Measurements from ENCODE around the gene SLC19A1.

SLC19A1 gene

GRCh38 chr21:45461369-45461750 is 80.9 kb downstream of the SLC19A1 start:
- TF ChIP-seq, protein P1, sequence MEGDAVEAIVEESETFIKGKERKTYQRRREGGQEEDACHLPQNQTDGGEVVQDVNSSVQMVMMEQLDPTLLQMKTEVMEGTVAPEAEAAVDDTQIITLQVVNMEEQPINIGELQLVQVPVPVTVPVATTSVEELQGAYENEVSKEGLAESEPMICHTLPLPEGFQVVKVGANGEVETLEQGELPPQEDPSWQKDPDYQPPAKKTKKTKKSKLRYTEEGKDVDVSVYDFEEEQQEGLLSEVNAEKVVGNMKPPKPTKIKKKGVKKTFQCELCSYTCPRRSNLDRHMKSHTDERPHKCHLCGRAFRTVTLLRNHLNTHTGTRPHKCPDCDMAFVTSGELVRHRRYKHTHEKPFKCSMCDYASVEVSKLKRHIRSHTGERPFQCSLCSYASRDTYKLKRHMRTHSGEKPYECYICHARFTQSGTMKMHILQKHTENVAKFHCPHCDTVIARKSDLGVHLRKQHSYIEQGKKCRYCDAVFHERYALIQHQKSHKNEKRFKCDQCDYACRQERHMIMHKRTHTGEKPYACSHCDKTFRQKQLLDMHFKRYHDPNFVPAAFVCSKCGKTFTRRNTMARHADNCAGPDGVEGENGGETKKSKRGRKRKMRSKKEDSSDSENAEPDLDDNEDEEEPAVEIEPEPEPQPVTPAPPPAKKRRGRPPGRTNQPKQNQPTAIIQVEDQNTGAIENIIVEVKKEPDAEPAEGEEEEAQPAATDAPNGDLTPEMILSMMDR (IDR thresholded peaks at IDR 0.05; ENCODE audit: insufficient read depth, low read length, poor library complexity, severe bottlenecking), result no peak
- Histone ChIP-seq H3K4me3 (replicated peaks; ENCODE audit: low read depth, low read length) (no peak overlapping the region), H3K27me3 (replicated peaks; ENCODE audit: control insufficient read depth, insufficient read depth, low read length) (no peaks in the 10 kb centered on the region; the same call in 1 of the 2 replicates), H3K36me3 (ENCODE audit: control insufficient read depth, insufficient read depth, low read length) (no peaks in the 10 kb centered on the region)
- no peak for DNase-seq (ENCODE audit: extremely low read depth, insufficient read length)

DNA sequence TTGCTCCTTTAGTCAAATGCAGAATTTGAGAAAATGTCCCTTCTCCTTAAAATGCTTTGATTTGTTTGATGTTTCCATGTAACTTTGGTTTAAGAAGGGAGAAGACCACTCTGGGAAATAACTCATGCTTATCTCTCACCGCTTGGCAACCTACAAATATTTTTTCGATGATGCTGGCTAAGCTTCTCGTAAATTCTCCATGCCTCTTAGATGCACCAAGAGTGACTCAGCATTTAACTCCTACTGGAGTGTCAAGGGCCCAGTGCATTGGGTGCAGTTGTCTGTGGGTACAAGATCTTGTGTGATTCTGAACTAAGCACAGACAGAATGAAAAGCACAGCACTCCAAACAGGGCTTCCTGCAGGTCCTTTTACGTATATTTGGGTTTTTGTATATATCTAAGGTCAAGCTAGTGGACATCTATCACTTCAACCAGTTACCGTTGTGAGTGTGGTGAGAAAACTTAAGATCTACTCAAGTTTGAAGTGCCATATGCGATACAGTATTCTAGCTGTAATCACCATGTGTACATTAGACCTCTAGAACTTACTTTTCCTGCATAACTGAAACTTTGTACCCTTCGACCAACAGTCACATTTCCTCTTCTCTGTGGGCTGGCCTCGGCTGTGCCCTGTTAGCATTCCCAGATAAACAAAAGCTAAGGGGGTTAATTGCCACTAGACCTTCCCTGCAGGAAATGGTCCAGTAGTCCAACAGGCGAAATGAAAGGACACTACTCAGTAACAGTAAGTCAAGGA is 81.5 kb downstream of the SLC19A1 start:
- Histone ChIP-seq H3K36me3 (ENCODE audit: control insufficient read depth, insufficient read depth, low read length) (no peaks in the 10 kb centered on the region), H3K4me3 (replicated peaks; ENCODE audit: low read depth, low read length) (no peak overlapping the region), H3K27me3 (replicated peaks; ENCODE audit: control insufficient read depth, insufficient read depth, low read length) (no peaks in the 10 kb centered on the region; the same call in 1 of the 2 replicates)
- TF ChIP-seq, protein P1 (IDR thresholded peaks at IDR 0.05; ENCODE audit: insufficient read depth, low read length, poor library complexity, severe bottlenecking), result no peak
- no peak for DNase-seq (ENCODE audit: extremely low read depth, insufficient read length)

DNA sequence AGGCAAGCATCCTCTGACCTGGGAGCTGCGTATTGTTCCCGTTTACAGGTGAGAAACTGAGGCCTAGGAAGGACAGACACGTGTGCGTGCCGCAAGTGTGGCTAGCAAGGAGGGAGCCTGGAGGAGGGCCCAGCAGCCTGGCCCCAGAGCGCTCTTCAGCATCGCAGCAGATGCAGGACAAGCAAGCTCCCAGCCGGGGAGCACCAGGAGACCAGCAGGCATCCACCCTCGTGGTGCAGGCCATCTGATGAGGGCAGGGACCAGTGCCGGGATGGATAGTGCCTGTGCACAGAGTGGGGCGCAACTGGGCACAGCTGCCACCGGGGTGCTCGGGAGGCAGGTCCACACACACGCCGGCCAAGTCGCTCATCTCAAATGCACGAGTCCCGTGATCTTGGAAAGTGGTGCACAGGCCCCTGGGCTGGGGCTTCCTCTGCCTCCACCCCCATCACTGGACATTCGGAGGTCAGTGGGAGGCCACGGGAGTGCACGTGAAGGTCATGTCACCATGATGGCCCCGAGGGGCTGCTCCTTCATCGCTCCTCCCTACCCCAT is 82.2 kb downstream of the SLC19A1 start:
- no peaks in the 10 kb centered on the region; the same call in 1 of the 2 replicates for H3K27me3 ChIP-seq (replicated peaks; ENCODE audit: control insufficient read depth, insufficient read depth, low read length)
- no peaks in the 10 kb centered on the region for H3K36me3 ChIP-seq (ENCODE audit: control insufficient read depth, insufficient read depth, low read length)
- TF ChIP-seq, protein P1 (IDR thresholded peaks at IDR 0.05; ENCODE audit: insufficient read depth, low read length, poor library complexity, severe bottlenecking), result no peak
- no peak overlapping the region for H3K4me3 ChIP-seq (replicated peaks; ENCODE audit: low read depth, low read length)
- no peak for DNase-seq (ENCODE audit: extremely low read depth, insufficient read length)

DNA sequence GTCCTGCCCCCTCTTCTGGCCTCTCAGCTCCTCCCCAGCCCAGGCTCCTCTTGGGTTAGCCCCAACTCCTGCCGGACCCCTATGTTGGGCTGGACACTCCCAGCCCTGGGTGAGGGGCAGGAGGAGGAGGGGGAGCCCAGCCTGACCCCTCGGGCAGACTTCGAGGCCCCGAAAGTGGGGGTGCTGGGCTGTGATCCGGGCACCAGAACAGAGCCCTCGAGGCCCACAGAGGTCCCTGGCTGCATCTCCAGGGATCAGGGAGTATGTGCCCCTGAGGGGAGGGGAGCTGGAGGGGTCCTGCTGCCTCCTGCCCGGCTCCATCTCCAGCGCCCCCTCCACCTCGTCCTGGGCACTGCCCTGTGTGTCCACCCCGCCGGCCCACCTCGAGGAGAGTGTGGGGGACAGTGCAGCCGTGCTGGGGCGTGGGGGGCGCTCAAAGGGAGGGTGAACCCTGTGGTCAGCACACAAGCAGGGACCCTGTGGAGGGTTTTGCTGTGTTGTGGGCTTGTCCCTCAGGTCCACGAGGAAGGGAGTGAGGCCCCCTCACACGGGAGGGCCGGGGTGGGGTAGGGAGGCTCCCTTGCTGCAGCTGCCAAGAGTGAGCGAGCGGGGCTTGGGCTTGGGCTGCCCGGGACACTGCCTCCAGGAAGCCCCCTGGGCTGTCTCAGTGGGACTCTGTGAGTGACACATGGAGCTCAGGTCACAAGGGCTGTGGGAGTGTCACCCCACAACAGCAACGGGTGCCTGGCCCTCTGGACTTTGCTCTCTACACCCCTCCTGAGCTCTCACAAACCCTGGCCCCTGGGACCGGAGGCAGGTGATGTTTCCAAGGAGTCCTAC is 82.8 kb downstream of the SLC19A1 start:
- no peak for DNase-seq (ENCODE audit: extremely low read depth, insufficient read length)
- no peak overlapping the region for H3K4me3 ChIP-seq (replicated peaks; ENCODE audit: low read depth, low read length)
- TF ChIP-seq, protein P1 (IDR thresholded peaks at IDR 0.05; ENCODE audit: insufficient read depth, low read length, poor library complexity, severe bottlenecking), result no peak
- no peaks in the 10 kb centered on the region; the same call in 1 of the 2 replicates for H3K27me3 ChIP-seq (replicated peaks; ENCODE audit: control insufficient read depth, insufficient read depth, low read length)
- H3K36me3 ChIP-seq (ENCODE audit: control insufficient read depth, insufficient read depth, low read length), result no peaks in the 10 kb centered on the region

DNA sequence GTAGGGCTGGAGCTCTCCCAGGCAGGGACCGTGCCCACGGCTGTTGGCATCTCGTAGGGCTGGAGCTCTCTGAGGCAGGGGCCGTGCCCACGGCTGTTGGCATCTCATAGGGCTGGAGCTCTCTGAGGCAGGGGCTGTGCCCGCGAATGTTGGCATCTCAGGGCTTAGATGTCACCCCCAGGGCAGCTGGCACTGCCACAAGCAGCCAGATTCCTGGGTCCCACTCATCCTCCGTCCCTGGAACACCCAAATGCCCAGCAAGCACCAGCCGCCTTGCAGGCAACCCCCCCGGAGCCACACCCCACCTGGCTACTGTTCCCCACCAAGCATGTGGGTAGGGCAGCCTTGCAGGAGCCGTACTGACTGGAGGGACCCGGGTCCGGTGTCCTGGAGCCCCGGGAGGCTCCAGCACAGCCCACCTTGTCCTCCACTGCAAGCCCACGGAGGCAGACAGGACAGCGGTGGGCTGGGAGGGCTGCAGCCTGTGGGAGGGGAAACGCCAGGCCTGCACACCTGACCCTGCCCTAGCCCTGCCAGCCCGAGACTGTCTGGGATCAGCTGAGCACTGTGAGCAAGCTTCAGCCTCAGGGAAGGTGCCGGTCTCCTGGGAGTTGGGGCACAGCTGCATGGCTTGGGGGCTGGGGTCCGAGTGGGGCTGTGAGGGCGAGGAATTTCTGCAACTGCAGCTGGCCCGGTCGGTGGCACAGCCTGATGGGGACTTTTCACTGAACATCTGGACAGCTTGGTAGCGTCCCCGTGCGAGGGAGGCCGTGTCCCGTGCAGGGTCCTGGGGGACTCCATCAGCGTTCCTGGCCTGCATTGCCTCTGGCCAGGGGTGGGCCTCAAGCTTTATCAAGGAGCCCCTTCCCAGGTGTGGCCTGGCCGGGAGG is 83.7 kb downstream of the SLC19A1 start:
- no peak for DNase-seq (ENCODE audit: extremely low read depth, insufficient read length)
- TF ChIP-seq, protein P1 (IDR thresholded peaks at IDR 0.05; ENCODE audit: insufficient read depth, low read length, poor library complexity, severe bottlenecking), result no peak

More for the DNA sequence above, 83.7 kb downstream of the SLC19A1 start:
- no peaks in the 10 kb centered on the region for H3K36me3 ChIP-seq (ENCODE audit: control insufficient read depth, insufficient read depth, low read length)
- no peaks in the 10 kb centered on the region; the same call in 1 of the 2 replicates for H3K27me3 ChIP-seq (replicated peaks; ENCODE audit: control insufficient read depth, insufficient read depth, low read length)
- no peak overlapping the region for H3K4me3 ChIP-seq (replicated peaks; ENCODE audit: low read depth, low read length)
